Liver (tissue), 3 donors: ENCODE results near the gene POGZ.

Experiments
- EGR1 ChIP-seq, 2 donors: IDR thresholded peaks; 2 replicates each; pipeline ENCODE4 v1.6.1; 2016 to 2018; ENCODE audit warnings: antibody characterized with exemption in 2 of 2, low read depth in 2 of 2
- FOXA1 ChIP-seq: IDR thresholded peaks from 2 replicates; pipeline ENCODE4 v1.6.1; 2016; ENCODE audit warnings: antibody characterized with exemption
- GABPA ChIP-seq, 2 donors: IDR thresholded peaks in 1 of 2; conservative IDR thresholded peaks in 1 of 2; 2 replicates each; pipeline ENCODE4 v1.6.1; 2016; ENCODE audit warnings: antibody characterized with exemption in 2 of 2, mild to moderate bottlenecking in 1 of 2, moderate library complexity in 1 of 2
- HNF4G ChIP-seq: IDR thresholded peaks from 2 replicates; pipeline ENCODE4 v1.6.1; 2016; ENCODE audit warnings: antibody characterized with exemption
- JUND ChIP-seq, 2 donors: IDR thresholded peaks; 2 replicates each; pipeline ENCODE4 v1.6.1; 2016; ENCODE audit warnings: antibody characterized with exemption in 2 of 2
- NR2F2 ChIP-seq: IDR thresholded peaks from 2 replicates; pipeline ENCODE4 v1.6.1; 2016; ENCODE audit warnings: antibody characterized with exemption
- RAD21 ChIP-seq, 2 donors: IDR thresholded peaks; 2 replicates each; pipeline ENCODE4 v1.6.1; 2016; ENCODE audit warnings: antibody characterized with exemption in 2 of 2, mild to moderate bottlenecking in 2 of 2
- SP1 ChIP-seq: IDR thresholded peaks from 2 replicates; pipeline ENCODE4 v1.6.1; 2018; ENCODE audit warnings: antibody characterized with exemption, mild to moderate bottlenecking
- YY1 ChIP-seq: IDR thresholded peaks from 2 replicates; pipeline ENCODE4 v1.6.1; 2016; ENCODE audit warnings: antibody characterized with exemption, mild to moderate bottlenecking
- ZBTB33 ChIP-seq: IDR thresholded peaks from 2 replicates; pipeline ENCODE4 v1.6.1; 2016; ENCODE audit warnings: antibody characterized with exemption
- TF ChIP-seq, protein P1 (sequence below): fragments of 150-350 bp; IDR thresholded peaks from 2 replicates; pipeline ENCODE4 v1.5.1; 2017; ENCODE audit warnings: improper control_type of control experiment, low read depth, low read length; ENCODE audit not compliant: missing input control
- TF ChIP-seq, protein P2 (sequence below): IDR thresholded peaks from 2 replicates; pipeline ENCODE4 v1.6.1; 2016; ENCODE audit warnings: antibody characterized with exemption, mild to moderate bottlenecking
- TF ChIP-seq, protein P3 (sequence below): IDR thresholded peaks from 2 replicates; pipeline ENCODE4 v1.6.1; 2016; ENCODE audit warnings: antibody characterized with exemption
- TF ChIP-seq, protein P4 (sequence below): IDR thresholded peaks from 2 replicates; pipeline ENCODE4 v1.6.1; 2016; ENCODE audit warnings: antibody characterized with exemption
- donor health status: healthy.
- donor health status: healthy.

- TF ChIP-seq EGR1 (IDR thresholded peaks at IDR 0.05; ENCODE audit: low read depth in 2 of 2): no peak
- TF ChIP-seq, protein P1, sequence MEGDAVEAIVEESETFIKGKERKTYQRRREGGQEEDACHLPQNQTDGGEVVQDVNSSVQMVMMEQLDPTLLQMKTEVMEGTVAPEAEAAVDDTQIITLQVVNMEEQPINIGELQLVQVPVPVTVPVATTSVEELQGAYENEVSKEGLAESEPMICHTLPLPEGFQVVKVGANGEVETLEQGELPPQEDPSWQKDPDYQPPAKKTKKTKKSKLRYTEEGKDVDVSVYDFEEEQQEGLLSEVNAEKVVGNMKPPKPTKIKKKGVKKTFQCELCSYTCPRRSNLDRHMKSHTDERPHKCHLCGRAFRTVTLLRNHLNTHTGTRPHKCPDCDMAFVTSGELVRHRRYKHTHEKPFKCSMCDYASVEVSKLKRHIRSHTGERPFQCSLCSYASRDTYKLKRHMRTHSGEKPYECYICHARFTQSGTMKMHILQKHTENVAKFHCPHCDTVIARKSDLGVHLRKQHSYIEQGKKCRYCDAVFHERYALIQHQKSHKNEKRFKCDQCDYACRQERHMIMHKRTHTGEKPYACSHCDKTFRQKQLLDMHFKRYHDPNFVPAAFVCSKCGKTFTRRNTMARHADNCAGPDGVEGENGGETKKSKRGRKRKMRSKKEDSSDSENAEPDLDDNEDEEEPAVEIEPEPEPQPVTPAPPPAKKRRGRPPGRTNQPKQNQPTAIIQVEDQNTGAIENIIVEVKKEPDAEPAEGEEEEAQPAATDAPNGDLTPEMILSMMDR: no peak
- no peak for TF ChIP-seq SP1
- TF ChIP-seq, protein P2, sequence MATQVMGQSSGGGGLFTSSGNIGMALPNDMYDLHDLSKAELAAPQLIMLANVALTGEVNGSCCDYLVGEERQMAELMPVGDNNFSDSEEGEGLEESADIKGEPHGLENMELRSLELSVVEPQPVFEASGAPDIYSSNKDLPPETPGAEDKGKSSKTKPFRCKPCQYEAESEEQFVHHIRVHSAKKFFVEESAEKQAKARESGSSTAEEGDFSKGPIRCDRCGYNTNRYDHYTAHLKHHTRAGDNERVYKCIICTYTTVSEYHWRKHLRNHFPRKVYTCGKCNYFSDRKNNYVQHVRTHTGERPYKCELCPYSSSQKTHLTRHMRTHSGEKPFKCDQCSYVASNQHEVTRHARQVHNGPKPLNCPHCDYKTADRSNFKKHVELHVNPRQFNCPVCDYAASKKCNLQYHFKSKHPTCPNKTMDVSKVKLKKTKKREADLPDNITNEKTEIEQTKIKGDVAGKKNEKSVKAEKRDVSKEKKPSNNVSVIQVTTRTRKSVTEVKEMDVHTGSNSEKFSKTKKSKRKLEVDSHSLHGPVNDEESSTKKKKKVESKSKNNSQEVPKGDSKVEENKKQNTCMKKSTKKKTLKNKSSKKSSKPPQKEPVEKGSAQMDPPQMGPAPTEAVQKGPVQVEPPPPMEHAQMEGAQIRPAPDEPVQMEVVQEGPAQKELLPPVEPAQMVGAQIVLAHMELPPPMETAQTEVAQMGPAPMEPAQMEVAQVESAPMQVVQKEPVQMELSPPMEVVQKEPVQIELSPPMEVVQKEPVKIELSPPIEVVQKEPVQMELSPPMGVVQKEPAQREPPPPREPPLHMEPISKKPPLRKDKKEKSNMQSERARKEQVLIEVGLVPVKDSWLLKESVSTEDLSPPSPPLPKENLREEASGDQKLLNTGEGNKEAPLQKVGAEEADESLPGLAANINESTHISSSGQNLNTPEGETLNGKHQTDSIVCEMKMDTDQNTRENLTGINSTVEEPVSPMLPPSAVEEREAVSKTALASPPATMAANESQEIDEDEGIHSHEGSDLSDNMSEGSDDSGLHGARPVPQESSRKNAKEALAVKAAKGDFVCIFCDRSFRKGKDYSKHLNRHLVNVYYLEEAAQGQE: no peak
- TF ChIP-seq, protein P3, sequence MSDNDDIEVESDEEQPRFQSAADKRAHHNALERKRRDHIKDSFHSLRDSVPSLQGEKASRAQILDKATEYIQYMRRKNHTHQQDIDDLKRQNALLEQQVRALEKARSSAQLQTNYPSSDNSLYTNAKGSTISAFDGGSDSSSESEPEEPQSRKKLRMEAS: no peak
- TF ChIP-seq GABPA (IDR thresholded peaks at IDR 0.05 in 1 of 2, conservative IDR thresholded peaks at IDR 0.05 in 1 of 2): no peak
- TF ChIP-seq JUND (IDR thresholded peaks at IDR 0.05): no peak
- no peak for TF ChIP-seq RAD21 (IDR thresholded peaks at IDR 0.05)
- no peak for TF ChIP-seq NR2F2
- TF ChIP-seq FOXA1: no peak
- no peak for TF ChIP-seq YY1
- TF ChIP-seq, protein P4, sequence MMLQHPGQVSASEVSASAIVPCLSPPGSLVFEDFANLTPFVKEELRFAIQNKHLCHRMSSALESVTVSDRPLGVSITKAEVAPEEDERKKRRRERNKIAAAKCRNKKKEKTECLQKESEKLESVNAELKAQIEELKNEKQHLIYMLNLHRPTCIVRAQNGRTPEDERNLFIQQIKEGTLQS: no peak
- no peak for TF ChIP-seq HNF4G
- no peak for TF ChIP-seq ZBTB33
These were observed 96.8 kb downstream of the POGZ start for GRCh38 chr1:151362308-151363155.
